A204.1 (cell line): ENCODE data around the gene POLR1A.

Experiments used
- FAIRE-seq: peaks from 2 replicates; lab custom pipeline; 2012; peaks lifted over from hg19 to GRCh38; lab: Jason Lieb, UNC

Gene POLR1A

DNA sequence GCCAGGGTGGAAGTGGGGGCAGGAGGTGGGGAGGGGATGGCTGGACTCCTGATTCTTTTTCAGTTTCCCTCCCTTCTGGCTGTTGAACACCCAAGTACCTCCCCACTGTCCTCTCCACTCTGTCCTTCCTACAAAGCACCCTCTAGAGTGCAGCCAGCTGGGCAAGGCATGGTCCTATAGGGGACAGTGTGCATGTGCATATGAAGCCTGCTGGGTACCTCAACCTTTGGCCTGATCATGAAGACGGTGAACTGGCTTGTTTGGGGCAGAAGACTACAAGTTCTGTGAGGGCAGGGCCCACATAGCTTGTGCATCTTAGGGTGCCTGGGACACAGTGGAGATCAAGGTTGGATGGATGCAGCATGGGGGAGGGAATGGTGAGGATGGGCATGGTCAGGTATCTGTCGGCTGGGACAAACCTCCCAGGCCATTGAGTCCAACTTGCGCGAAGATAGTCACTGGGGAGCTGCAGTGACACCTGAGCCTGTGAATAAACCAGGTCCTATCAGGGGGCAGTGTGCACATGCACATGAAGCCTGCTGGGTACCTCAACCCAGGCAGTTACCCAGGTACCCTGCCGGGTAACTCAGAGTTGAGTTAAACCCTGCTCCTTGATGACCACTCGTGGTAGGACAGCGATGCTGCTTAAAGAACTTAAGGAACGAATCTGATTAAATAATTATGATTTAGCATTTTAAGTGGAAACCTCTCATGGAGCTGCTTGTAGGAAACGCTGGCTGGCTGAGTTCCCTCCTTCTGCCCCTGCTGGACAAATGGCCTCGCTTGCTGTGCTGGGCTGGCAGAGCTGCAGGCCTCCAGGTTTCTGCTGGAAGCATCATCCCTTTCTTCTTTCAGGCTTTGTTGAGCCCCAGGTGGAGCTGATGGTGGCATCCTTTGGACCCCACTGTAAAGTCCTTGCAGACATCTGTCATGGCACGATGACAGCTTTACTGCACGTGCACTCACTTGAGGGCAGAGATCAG lies 84.0 kb downstream of the POLR1A start:
- FAIRE-seq, result no peak

DNA sequence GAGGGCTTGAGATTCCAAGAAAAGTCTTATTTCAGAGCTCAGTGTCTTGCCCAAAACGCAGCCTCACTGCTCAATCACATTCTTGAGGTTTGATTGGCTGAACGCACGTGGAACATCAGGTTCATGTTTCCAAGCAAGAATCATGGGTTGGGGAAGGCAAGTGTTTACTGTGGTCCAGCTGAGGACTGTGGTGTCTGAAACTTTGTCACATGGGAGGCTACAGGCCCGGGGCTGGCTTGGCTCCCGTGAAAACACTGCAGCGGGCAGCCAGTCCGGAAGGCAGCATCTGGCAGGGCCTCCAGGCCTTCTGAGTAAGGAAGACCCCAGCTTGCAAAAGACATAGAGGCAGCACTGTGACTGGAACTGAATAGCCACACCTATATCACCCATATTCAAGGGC lies 84.7 kb downstream of the POLR1A start:
- no peak for FAIRE-seq

DNA sequence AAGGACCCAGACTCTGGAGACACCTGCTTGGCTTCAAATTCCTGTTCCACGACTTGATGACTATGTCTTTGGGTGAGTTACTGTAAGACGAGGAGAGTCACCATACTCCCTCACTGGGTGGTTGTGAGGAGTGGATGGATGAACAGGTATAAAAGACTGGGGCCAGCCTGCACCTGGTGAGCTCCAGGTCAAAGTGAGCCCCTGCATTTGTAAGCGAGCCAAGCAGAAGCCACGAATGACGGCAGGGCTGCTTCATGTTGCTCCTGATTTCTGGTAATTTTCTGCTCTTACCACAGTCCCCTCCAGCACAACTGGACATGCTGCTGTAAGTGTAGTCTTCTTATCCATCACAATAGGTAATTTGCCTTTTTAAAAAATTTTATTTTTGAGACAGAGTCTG lies 86.6 kb downstream of the POLR1A start:
- FAIRE-seq, result no peak

DNA sequence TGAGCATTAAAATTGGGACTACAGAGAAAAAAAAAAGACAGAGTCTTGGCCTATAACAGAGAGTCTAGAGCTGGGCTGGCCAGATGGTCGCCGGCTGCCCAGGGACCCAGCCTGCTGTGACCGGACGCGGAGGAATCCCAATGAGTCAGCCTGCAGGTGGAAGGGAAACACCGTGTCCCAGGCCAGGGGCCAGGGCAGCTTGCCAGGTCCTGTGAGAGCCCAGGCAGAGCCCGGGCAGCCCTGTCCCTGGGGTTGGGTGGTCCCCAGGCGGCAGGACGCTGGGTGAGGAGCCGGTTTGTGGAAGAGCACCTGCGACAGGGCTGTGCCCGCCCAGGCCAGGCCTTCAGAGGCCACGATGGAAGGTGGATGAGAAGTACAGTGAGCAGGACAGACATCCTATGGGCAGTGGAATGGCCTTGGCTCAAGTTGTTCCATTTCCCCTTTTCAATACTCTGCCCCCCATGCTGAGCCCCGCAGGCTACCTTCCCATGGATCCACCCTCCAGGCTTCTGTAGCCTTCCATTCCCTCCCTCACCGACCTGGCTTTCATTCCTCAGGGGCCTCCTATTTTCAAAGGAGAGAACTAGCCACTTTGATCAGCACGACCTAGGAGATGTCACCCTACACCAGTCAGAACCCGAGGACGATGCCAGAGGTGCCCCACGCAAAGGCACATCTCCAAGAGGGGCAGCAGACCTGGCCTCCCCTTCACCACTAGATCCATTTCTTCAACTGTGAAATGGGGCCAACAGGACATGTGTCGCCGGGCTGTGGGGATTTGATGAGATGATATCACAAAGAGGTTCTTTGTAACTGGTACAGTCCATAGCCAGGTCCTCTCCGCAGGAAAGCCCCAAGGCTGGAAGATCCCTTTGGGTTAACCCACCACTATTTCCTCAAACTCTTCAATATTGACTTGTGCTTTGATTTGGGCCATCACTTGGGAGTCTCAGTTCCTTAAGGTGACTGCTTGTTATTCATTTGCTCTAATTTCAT lies 87.5 kb downstream of the POLR1A start:
- FAIRE-seq, result no peak

DNA sequence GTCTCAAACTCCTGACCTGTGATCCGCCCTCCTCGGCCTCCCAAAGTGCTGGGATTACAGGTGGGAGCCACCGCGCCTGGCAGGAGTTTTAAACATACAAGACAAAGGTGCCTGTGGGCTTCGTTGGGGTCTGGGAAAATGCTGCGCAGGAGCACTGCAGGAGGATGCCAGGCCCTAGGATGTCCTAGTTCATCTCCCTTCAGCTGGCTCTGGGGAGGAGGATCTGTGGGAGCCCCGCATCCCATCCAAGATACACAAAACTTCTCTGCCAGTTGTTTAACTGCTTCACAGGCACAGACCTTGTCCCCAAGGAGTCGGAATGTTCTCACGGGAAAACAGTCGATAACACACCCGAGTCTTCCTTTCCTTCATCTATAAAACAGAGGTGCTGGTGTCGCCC lies 89.1 kb downstream of the POLR1A start:
- no peak for FAIRE-seq

DNA sequence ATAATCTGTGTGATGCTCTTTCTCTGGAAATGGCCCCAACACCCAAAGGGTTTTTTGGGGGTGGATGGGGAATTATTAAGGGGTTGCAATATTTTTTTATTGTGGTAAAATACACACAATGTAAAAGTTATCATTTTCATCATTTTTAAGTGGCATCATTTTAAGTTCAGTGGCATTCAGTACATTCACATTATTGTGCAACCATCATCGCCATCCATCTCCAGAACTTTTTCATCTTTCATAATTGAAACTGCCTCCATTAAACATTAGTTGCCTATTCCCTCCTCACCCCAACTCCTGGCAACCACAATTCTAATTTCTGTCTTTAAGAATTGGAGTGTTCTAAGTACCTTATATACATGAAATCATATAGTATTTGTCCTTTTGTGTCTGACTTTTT lies 90.0 kb downstream of the POLR1A start:
- no peak for FAIRE-seq

DNA sequence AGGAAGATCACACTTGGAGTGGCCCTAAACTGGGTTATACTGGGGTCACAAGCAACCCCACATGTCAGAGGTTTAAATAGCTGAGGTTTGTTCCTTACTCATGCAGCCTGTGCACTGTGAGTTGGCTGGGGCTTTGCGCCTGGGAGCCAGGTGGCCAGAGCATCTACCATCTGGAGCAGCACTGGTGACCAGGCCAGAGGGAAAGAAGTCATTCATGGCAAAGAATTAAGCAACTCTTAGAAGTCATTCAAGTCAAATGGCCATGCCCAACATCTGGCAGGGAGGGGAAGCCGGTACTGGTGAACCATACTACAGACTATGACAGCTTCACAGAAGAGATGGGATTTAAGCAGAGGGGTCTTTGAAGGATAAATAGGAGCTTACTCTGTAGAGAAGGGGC lies 90.7 kb downstream of the POLR1A start:
- no peak for FAIRE-seq

DNA sequence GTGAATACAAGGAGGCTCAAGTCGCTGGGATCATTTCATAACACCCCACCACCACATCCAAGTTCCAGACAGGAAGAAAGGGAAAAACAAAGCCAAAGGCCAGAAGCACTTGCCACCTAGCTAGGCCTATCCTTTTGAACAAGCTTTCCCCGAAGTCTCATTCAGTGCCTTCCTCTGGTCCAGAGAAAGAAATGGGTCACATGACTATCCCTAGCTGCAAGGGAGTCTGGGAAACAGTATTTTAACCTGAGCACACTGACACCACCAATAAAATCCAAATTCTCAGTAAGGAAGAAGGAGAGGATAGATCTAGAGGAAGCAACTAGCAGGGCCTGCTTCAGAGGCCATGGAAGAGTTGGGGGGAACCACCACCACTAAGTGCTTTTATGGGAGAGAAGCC lies 91.2 kb downstream of the POLR1A start:
- FAIRE-seq, result no peak

DNA sequence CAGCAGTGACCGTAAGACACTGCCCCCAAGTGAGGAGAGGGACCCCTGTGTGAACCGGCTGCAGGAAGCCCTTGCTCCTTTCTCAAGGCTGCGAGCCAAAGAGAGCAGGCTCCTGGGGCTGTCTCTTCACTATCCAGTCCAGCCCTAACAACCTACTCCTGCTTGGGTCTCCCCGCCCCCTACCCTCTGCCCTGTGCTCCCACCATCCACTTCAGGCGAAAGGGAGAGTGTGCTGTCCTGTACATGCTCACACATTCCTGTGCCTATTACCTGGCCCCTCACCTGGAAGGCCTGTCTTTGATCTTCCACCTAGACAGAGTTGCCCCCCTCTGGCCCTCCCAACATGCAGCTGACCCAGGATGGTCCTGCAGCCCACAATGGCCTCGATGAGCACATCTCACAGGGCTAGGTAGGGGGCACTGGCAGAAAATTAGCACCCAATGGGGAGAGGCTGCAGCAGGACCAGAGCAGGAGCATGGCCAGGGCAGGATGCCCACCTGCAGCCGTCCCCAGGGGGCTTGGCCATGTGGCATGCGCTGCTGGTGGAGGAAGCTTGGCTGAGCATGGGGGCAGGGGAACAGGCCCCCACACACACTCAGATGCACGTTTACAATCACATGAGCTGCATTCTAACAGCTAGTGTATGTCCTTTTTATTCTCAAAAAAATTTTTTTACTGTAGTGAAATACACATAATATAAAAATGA lies 93.5 kb downstream of the POLR1A start:
- FAIRE-seq, result no peak

DNA sequence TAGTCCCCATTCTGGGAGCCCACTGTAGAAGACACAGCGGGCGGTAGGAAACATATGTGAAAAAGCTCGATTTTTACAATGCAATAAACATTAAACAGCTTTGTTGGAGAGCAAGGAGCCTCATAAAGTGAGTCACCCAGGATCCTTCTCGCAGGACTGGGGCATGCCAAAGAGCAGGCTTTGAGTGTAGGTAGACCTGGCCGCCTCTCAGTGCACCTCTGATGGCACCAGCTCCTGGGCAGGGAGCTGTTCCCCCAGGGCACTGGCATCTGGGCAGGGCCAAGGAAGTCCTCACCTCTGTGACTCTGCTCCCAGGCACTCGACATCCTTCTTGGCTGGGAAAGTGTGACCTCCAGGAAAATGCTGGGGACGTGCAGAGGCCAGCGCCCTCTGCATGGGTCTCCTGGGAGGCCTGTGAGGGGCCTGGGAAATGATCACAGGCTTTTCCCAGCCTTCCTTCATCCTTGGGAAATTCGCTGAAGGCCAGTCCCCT lies 94.2 kb downstream of the POLR1A start:
- FAIRE-seq, result no peak

DNA sequence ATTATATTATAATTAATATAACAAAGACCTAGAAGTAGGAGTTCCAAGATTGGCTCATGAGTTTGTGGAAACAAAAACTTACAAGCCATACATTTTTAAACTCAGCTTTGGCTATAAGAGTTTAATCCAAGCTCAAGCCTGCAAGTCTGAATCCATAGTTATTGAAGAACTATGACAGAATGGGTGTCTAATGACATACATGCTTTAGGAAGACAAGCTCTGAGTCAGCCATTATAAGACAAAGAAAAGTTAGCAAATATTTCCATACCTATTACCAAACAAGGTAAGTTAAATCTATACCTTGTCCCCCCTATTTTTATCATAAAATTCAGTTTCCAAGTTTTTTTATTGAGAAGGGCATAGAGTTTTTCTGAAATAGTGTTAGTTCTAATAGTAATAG lies 95.6 kb downstream of the POLR1A start:
- FAIRE-seq, result no peak

DNA sequence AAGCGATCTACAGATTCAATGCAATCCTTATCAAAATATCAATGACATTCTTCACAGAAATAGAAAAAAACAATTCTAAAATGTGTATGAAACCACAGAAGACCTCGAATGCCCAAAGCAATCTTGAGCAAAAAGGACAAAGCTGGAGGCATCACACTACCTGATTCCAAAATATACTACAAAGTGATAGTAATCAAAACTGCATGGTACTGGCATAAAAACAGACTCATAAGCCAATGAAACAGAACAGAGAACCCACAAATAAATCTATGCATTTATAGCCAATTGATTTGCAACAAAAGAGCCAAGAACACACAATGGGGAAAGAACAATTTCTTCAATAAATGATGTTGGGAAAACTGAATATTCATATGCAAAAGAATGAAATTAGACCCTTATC lies 99.2 kb downstream of the POLR1A start:
- no peak for FAIRE-seq

DNA sequence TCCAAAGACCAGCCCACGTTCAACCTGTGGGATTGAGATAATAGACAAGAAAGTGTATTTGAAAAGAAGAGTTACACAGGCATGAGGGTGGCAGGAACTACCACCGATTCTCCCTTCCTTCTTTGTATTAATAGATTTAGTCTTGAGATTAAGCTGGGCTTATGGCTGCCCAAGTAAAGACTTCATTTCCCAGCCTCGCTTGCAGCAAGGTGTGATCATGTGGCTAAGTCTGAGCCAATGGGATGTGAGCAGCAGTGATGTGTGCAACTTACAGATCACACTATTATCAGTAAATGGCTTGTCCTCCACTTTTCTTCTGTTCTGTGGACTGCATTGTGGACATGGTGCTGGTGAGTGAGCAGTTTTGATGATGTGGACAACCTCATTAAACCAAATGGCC lies 101.7 kb downstream of the POLR1A start:
- no peak for FAIRE-seq

DNA sequence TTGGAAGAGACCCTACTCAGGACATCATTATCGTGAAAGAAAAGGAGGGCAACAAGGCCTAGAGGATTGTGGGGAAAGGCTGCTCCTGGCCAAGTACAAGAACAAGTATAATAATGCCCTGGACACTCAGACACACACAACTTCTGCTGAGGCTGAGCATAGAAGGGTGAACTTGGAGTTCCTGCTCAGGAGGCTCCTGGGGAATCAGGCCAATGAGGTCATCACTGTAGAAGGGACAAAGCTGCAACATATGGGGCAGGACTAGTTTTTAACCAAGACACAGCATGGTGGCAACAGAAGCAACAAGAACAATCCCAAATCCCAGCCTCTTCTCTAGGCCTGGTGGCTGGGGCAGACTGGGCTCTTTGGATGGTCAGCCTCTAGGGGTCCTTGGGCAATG lies 102.6 kb downstream of the POLR1A start:
- FAIRE-seq, result no peak

DNA sequence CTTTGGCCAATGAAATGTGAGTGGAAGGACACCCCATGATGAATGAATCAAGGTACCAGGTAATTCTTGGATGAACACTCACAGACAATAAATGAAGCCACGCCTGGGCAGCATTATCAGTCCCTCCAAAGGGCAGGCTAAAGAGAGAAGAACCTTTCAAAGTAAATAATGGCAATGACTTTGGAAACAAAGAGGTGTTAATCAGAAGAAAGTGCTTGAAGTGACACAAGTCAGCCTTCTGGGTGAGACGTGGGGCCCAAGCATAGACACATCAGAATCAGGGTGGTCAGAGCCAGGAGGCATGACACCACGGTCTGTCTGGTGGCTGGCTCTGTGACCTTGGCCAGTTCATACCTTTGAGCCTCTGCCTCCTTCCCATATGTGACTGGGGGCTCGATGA lies 103.3 kb downstream of the POLR1A start:
- FAIRE-seq, result no peak

DNA sequence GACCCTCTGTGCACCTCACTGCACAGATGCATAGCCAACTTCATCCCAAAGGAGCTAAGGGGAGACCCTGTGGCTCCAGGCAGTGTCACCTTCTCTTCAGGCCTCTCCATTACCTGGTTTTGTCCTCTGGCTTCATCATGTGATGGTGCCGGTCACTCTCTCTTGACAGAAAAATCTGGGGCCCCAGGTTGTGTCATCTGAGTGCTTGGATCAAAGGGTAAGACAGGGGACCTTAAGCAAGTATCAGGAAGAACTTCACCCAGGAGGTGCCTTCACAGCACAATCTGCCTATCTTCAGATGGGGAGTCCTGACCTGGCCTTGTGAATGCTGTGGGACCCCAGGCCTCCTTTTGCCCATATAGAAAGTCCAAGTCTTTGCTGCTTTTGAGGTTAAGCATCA lies 104.4 kb downstream of the POLR1A start:
- FAIRE-seq, result no peak

DNA sequence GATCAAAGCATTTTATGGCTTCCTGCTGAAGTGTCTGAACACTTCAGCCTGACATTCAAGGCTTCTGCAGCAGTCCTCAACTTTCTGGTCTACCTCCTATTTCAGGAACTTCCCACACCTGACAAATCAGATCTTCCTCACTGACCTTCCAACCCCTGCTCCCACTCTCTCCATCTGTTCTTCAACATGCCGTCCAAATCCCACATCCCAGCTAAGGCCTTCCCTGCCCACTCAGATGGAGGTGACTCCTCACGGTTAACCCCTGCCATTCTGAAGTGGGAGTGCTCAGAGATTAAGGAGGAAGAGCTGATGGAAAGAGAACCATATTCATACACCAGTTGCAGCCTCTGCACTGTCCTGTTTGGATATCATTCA lies 104.8 kb downstream of the POLR1A start:
- no peak for FAIRE-seq

DNA sequence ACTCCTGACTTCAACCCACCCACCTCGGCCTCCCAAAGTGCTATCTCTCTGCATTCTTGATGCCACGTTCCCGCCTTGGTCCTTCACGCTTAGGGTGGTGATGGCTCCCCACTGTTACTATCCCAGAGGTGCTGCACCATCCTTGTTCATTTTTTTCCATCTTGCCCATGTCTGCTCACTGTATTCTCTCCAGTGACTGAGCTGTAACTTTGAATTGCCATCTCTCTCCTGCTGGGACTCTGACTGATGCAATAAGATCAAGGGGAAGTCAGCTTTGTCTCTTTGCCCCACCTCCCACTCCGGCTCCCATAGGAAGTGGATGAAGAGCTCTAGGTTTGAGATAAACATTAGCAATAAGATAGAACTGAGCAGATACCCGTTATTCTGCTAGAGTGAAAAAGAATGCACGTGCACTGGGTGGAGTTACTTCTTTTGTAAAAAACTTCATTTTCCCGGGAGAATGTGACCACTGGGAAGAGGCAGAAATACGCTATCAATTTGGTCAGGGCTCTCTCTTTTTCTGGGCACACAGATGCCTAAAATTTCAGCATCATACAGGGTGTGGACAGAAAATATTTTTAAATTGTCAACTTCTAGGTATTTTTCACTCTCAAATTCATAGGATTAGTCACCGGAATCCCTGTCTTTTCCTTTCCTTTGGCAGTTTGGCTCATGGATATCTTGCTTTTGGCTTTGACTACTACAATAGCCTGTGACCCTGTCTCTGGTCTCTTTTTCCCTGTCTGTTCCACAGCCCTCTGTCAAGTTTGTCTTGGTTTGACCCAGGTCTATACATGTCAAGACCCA lies 105.4 kb downstream of the POLR1A start:
- FAIRE-seq, result no peak

DNA sequence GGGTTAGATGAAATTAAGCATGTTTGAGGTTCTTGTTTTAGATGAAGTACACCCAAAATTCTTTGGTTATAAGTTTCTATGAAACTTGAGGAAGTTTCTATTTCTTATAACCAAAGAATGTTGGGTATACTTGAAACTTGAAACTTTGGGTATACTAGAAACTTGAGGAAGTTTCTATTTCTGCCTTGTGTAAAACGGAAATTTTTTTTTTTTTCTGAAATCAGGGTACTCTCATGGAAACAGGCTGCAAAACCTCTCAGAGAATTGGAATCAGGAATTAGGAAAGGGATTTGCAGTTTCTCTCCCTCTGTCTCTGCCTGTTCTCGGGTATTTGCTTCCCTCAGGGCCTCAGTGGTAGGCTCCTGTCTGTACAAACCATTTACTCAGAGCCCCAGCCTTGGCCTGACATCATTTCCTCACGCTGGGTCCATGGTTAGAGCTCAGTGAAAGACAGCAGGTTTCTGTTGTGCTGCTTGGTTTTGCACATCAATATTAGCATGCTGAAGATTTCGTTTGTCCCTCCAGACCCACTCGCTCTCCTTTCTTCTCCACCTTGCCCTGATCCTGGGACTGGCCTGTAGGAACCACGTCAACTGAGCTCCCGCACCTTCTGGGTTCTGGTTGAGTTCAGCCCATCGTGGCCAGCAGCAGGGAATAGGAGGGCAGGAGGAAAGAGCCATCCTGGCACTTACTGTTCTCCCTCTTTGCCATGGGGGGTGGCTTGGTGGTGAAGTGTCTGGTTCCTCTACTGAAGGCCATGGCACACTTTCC lies 106.4 kb downstream of the POLR1A start:
- peak; percentile 94 for FAIRE-seq
